A673 (cell line): Measurements from ENCODE around the gene TUFM. TPM values are rescaled to one million over a fixed set of nuclear protein-coding genes. Genes with fewer than 3 reads are reported as not detected.

Experiments
- BruUV-seq: library from RNA; stranded (reverse); fragments of 400-500 nt; replicated peaks from 2 replicates; lab custom pipeline; 2021; lab: Mats Ljungman, UMichigan
- CTCF ChIA-PET: fragments of 300-600 bp; sonication (Branson Sonifier 250); formaldehyde crosslinking; loops from one replicate; lab custom pipeline; 2022; ENCODE audit warnings: antibody characterized with exemption; lab: Charles Lee
- POLR2A ChIA-PET: fragments of 300-600 bp; sonication (Branson Sonifier 250); formaldehyde crosslinking; loops from one replicate; lab custom pipeline; 2022; ENCODE audit warnings: antibody characterized with exemption; ENCODE audit not compliant: low non-redundant PET; lab: Charles Lee
- DNase-seq: peaks from one replicate; pipeline ENCODE4 v3.0.0-alpha.2; 2015; ENCODE audit warnings: low spot score
- H3K27ac ChIP-seq: fragments of 200-600 bp; sonication (generic); 2 replicates; pipeline ENCODE4 v1.5.1; 2016; ENCODE audit warnings: mixed run types, low read depth, mild to moderate bottlenecking, mixed read lengths, antibody characterized with exemption, low read length; ENCODE audit not compliant: poor library complexity, severe bottlenecking
- H3K27me3 ChIP-seq: fragments of 200-600 bp; sonication (generic); replicated peaks from 2 replicates; pipeline ENCODE4 v1.6.1; 2017; ENCODE audit warnings: mixed run types, low read depth, mild to moderate bottlenecking, mixed read lengths, antibody characterized with exemption, low read length; ENCODE audit not compliant: insufficient read depth, poor library complexity
- H3K36me3 ChIP-seq: fragments of 200-600 bp; sonication (generic); 2 replicates; pipeline ENCODE4 v1.6.1; 2016; ENCODE audit warnings: mixed run types, mild to moderate bottlenecking, mixed read lengths, antibody characterized with exemption, low read length; ENCODE audit not compliant: insufficient read depth, poor library complexity, severe bottlenecking
- H3K4me1 ChIP-seq: fragments of 200-600 bp; sonication (generic); 2 replicates; pipeline ENCODE4 v1.6.1; 2017; ENCODE audit warnings: mixed run types, mild to moderate bottlenecking, mixed read lengths, antibody characterized with exemption, low read length; ENCODE audit not compliant: insufficient read depth, poor library complexity, severe bottlenecking
- H3K4me3 ChIP-seq: fragments of 200-600 bp; sonication (generic); 2 replicates; pipeline ENCODE4 v1.5.1; 2016; ENCODE audit warnings: low read depth, mixed run types, mild to moderate bottlenecking, mixed read lengths, low read length; ENCODE audit not compliant: poor library complexity, severe bottlenecking
- H3K9me3 ChIP-seq: fragments of 200-600 bp; sonication (generic); 2 replicates; pipeline ENCODE4 v1.6.1; 2016; ENCODE audit warnings: mixed run types, low read depth, mild to moderate bottlenecking, mixed read lengths, antibody characterized with exemption, low read length; ENCODE audit not compliant: poor library complexity, severe bottlenecking
- CTCF ChIP-seq: fragments of 300-800, 200-600 bp; sonication (generic); conservative IDR thresholded peaks from 2 replicates; pipeline ENCODE4 v1.5.1; 2017; ENCODE audit warnings: low read depth, mild to moderate bottlenecking, antibody characterized with exemption, low read length, moderate library complexity, mixed read lengths
- EZH2 ChIP-seq: fragments of 200-600 bp; sonication (generic); IDR thresholded peaks from 2 replicates; pipeline ENCODE4 v1.6.1; 2017; ENCODE audit warnings: borderline replicate concordance, low read depth, mild to moderate bottlenecking, mixed read lengths, antibody characterized with exemption, low read length; ENCODE audit not compliant: poor library complexity, severe bottlenecking
- intact Hi-C: fragments of 100-400 bp; cut with micrococcal nuclease; formaldehyde crosslinking; loops from one replicate; pipeline ENCODE4 v1.10.0; 2022; ENCODE audit not compliant: unreplicated experiment
- total RNA-seq: library from RNA; stranded (reverse); gene quantifications from 2 replicates; pipeline ENCODE4 v1.2.3, GENCODE V29; 2021

Gene TUFM
- total RNA-seq, 1 experiment from 2014 or later: 228 TPM

DNA sequence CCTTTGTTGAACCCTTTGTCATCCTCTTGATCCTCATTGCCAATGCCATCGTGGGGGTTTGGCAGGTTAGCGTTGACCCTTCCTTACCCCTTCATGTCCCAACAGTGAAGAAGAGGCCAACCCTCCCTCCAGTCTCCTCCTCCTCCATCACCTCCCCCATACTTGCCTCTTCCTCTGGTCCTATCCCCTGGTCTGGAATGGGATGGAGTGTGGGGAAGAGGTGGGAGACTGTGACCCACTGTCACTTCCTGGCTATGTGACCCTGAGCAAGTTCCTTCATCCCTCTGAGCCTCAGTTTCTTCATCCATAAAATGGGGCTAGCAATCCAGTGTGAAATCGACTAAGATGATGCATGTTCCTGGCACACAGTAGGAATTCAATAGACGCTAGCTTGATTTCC, 34.8 kb upstream of the TUFM start:
- CTCF ChIA-PET: interaction anchor here (0.6 kb wide), 1 partner anchor 53 kb away, joined by 5 read pairs; no protein-coding TSS in a partner anchor
- H3K36me3 ChIP-seq: no peaks in the 10 kb centered on the region
- POLR2A ChIA-PET: no interaction called here
- intact Hi-C loops: no loop called here
- no peaks in the 10 kb centered on the region for H3K4me1 ChIP-seq
- DNase-seq: no peak
- no peak overlapping the region for H3K27ac ChIP-seq
- H3K9me3 ChIP-seq: no peaks in the 10 kb centered on the region
- no peak overlapping the region for H3K4me3 ChIP-seq
- TF ChIP-seq EZH2: no peak
- no peak for TF ChIP-seq CTCF
- no TSS peak for BruUV-seq
- H3K27me3 ChIP-seq: no peaks in the 10 kb centered on the region

DNA sequence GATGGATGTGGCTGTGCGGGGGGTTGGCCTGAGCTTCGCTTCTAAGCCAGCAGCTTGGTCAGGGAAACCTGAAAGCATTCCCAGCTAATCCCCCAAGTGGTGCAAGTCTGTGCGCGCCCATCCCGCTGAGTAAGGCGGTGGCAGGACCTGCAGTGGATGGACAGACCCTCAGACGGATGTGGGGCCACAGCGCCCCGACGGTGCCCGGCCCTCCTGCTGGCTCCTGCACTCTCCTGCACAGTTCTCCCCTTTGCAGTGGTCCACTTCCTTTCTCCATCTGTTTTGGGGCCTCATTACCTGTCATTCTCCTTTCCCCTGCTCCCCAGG, 34.4 kb upstream of the TUFM start:
- POLR2A ChIA-PET: no interaction called here
- Histone ChIP-seq H3K4me1 (no peaks in the 10 kb centered on the region), H3K27me3 (no peaks in the 10 kb centered on the region), H3K27ac (no peak overlapping the region), H3K9me3 (no peaks in the 10 kb centered on the region), H3K4me3 (no peak overlapping the region), H3K36me3 (no peaks in the 10 kb centered on the region)
- BruUV-seq: no TSS peak
- intact Hi-C loops: no loop called here
- TF ChIP-seq CTCF (no peak), EZH2 (no peak)
- no peak for DNase-seq
- CTCF ChIA-PET: interaction anchor here (0.6 kb wide), 1 partner anchor 53 kb away, joined by 5 read pairs; no protein-coding TSS in a partner anchor

- peak; percentile 94 for DNase-seq
- Histone ChIP-seq H3K27me3 (no peaks in the 10 kb centered on the region), H3K4me3 (peak overlapping the region; percentile 61), H3K36me3 (no peaks in the 10 kb centered on the region), H3K27ac (peak overlapping the region; percentile 60), H3K9me3 (no peaks in the 10 kb centered on the region), H3K4me1 (no peaks in the 10 kb centered on the region)
- no TSS peak for BruUV-seq
- POLR2A ChIA-PET: no interaction called here
- intact Hi-C loops: loop anchor here (10.0 kb wide), 1 partner anchor 45 kb away; the partner anchor contains the start of gene RABEP2
- TF ChIP-seq CTCF (no peak), EZH2 (no peak)
- CTCF ChIA-PET: interaction anchor here (0.6 kb wide), 1 partner anchor 54 kb away, joined by 5 read pairs; no protein-coding TSS in a partner anchor
Observed at GRCh38 chr16:28879841-28880588, 33.9 kb upstream of the TUFM start.
